IMR-90 (cell line): ENCODE results near the gene OR51B6. TPM values are rescaled to one million over a fixed set of nuclear protein-coding genes. Genes with fewer than 3 reads are reported as not detected.

Source experiments
- ATAC-seq: fragments of 200-7000 bp; cut with Tn5 transposase; 2 replicates; pipeline ENCODE4 v1.9.1; 2020; ENCODE audit warnings: low read depth, mild to moderate bottlenecking, moderate library complexity
- BruUV-seq: library from RNA; stranded (reverse); fragments of 400-500 nt; replicated peaks from 2 replicates; lab custom pipeline; 2021; lab: Mats Ljungman, UMichigan
- CTCF ChIA-PET: fragments of 300-600 bp; formaldehyde crosslinking; extraction: SDS; loops from one replicate; lab custom pipeline; 2021; ENCODE audit warnings: antibody characterized with exemption; lab: Yijun Ruan, JAX
- POLR2A ChIA-PET: fragments of 300-600 bp; sonication (Branson Sonifier 250); formaldehyde crosslinking; loops from one replicate; lab custom pipeline; 2022; ENCODE audit warnings: antibody characterized with exemption; ENCODE audit not compliant: unreplicated experiment; lab: Charles Lee
- DNase-seq: peaks from one replicate; pipeline ENCODE4 v3.0.0; 2013
- H2AFZ ChIP-seq: replicated peaks from 2 replicates; pipeline ENCODE3; 2013; ENCODE audit warnings: low read length, mild to moderate bottlenecking; ENCODE audit not compliant: poor library complexity
- H2AK5ac ChIP-seq: 2 replicates; pipeline ENCODE4 v1.6.1; 2013; ENCODE audit warnings: low read depth, low read length, inconsistent platforms
- H2AK9ac ChIP-seq: replicated peaks from 2 replicates; pipeline ENCODE3; 2013; ENCODE audit warnings: mild to moderate bottlenecking, low read depth, low read length, moderate library complexity; ENCODE audit not compliant: poor library complexity
- H2BK120ac ChIP-seq: 2 replicates; pipeline ENCODE4 v1.6.1; 2013; ENCODE audit warnings: low read depth, low read length, inconsistent platforms
- H2BK15ac ChIP-seq: 3 replicates; pipeline ENCODE4 v1.6.1; 2013; ENCODE audit warnings: low read depth, low read length, inconsistent platforms
- H2BK20ac ChIP-seq: 2 replicates; pipeline ENCODE4 v1.6.1; 2013; ENCODE audit warnings: low read depth, mild to moderate bottlenecking, inconsistent platforms, low read length, moderate library complexity
- H2BK5ac ChIP-seq: 2 replicates; pipeline ENCODE4 v1.6.1; 2013; ENCODE audit warnings: mild to moderate bottlenecking, low read depth, low read length, inconsistent platforms; ENCODE audit not compliant: poor library complexity, severe bottlenecking
- H3K14ac ChIP-seq: replicated peaks from 2 replicates; pipeline ENCODE4 v1.6.1; 2013; ENCODE audit warnings: low read depth, low read length, inconsistent platforms
- H3K18ac ChIP-seq: 2 replicates; pipeline ENCODE4 v1.6.1; 2013; ENCODE audit warnings: low read depth, low read length, control low read depth
- H3K23ac ChIP-seq: 2 replicates; pipeline ENCODE4 v1.6.1; 2013; ENCODE audit warnings: low read depth, low read length, inconsistent platforms
- H3K27ac ChIP-seq: 2 replicates; pipeline ENCODE4 v1.5.1; 2013; ENCODE audit warnings: mild to moderate bottlenecking, control low read depth, low read length; ENCODE audit not compliant: insufficient read depth
- H3K27me3 ChIP-seq: 2 replicates; pipeline ENCODE4 v1.6.1; 2013; ENCODE audit warnings: low read length; ENCODE audit not compliant: control insufficient read depth, insufficient read depth
- H3K36me3 ChIP-seq: 2 replicates; pipeline ENCODE4 v1.6.1; 2013; ENCODE audit warnings: low read length, mixed read lengths; ENCODE audit not compliant: control insufficient read depth, insufficient read depth
- H3K4ac ChIP-seq: 2 replicates; pipeline ENCODE4 v1.6.1; 2013; ENCODE audit warnings: low read depth, low read length, inconsistent platforms
- H3K4me1 ChIP-seq: 2 replicates; pipeline ENCODE4 v1.6.1; 2013; ENCODE audit warnings: low read length, mixed read lengths; ENCODE audit not compliant: control insufficient read depth, insufficient read depth
- H3K4me2 ChIP-seq: 2 replicates; pipeline ENCODE4 v1.6.1; 2013; ENCODE audit warnings: low read depth, mild to moderate bottlenecking, control low read depth, low read length, moderate library complexity
- H3K4me3 ChIP-seq: 2 replicates; pipeline ENCODE4 v1.5.1; 2013; ENCODE audit warnings: low read depth, mild to moderate bottlenecking, control low read depth, low read length, moderate library complexity; ENCODE audit not compliant: insufficient read depth
- H3K56ac ChIP-seq: 2 replicates; pipeline ENCODE4 v1.6.1; 2013; ENCODE audit warnings: low read length, inconsistent platforms; ENCODE audit not compliant: insufficient read depth; ENCODE audit errors: extremely low read depth
- H3K79me1 ChIP-seq, 2 experiments: 2 replicates each; pipeline ENCODE4 v1.6.1; 2013; ENCODE audit warnings: low read length in 2 of 2, inconsistent platforms in 1 of 2, low read depth in 1 of 2
- H3K9ac ChIP-seq: 2 replicates; pipeline ENCODE4 v1.6.1; 2013; ENCODE audit warnings: low read depth, low read length, control low read depth
- H3K9me1 ChIP-seq: 2 replicates; pipeline ENCODE4 v1.6.1; 2013; ENCODE audit warnings: low read length, inconsistent platforms; ENCODE audit not compliant: insufficient read depth
- H3K9me3 ChIP-seq: 2 replicates; pipeline ENCODE4 v1.6.1; 2013; ENCODE audit warnings: low read length; ENCODE audit not compliant: control insufficient read depth, insufficient read depth
- H4K20me1 ChIP-seq: 2 replicates; pipeline ENCODE4 v1.6.1; 2013; ENCODE audit warnings: low read length, inconsistent platforms; ENCODE audit not compliant: insufficient read depth
- H4K5ac ChIP-seq: 2 replicates; pipeline ENCODE4 v1.6.1; 2013; ENCODE audit warnings: mild to moderate bottlenecking, low read depth, low read length, control low read depth
- H4K8ac ChIP-seq, 2 experiments: 2 replicates each; pipeline ENCODE4 v1.6.1; 2013; ENCODE audit warnings: low read depth in 2 of 2, low read length in 2 of 2, control low read depth in 1 of 2, inconsistent platforms in 1 of 2
- H4K91ac ChIP-seq: 2 replicates; pipeline ENCODE4 v1.6.1; 2013; ENCODE audit warnings: low read depth, low read length, inconsistent platforms; ENCODE audit not compliant: insufficient read depth
- BHLHE40 ChIP-seq: fragments of 150-350 bp; IDR thresholded peaks from 2 replicates; pipeline ENCODE4 v1.6.1; 2016; ENCODE audit warnings: mild to moderate bottlenecking, low read depth, low read length
- NFE2L2 ChIP-seq: fragments of 150-350 bp; IDR thresholded peaks from 2 replicates; pipeline ENCODE4 v1.6.1; 2016; ENCODE audit warnings: low read depth, mild to moderate bottlenecking, low read length
- WGBS, 2 experiments: methylation state at CpG; one replicate each; pipeline versions ENCODE4 v1.1.5 to v1.1.7; 2013; ENCODE audit warnings: missing lambda C conversion rate in 2 of 2; ENCODE audit not compliant: insufficient read length in 1 of 2; ENCODE audit errors: extremely low coverage in 2 of 2; 5-methylcytosine and 5-hydroxymethylcytosine counted together
- dilution Hi-C: fragments of 300-500 bp; cut with HindIII; formaldehyde crosslinking; loops from one replicate; pipeline ENCODE4 v1.14.3; 2018; ENCODE audit warnings: low sequenced_read_pairs; ENCODE audit not compliant: unreplicated experiment
- in situ Hi-C: fragments of 300-500 bp; cut with MboI; formaldehyde crosslinking; loops from 3 replicates; pipeline ENCODE4 v1.14.3; 2019; ENCODE audit warnings: low sequenced_read_pairs, inconsistent platforms, mixed read lengths
- intact Hi-C: fragments of 100-400 bp; cut with micrococcal nuclease; formaldehyde crosslinking; loops from 2 replicates; pipeline ENCODE4 v1.10.0; 2022
- polyA plus RNA-seq, 3 experiments: library from polyadenylated mRNA; depleted of rRNA; stranded (reverse); fragments of >200 nt; gene quantifications; 2 replicates each; pipeline ENCODE4 v1.2.3, GENCODE V29; 2012; ENCODE audit warnings: low replicate concordance in 1 of 3
- total RNA-seq: library from RNA; depleted of rRNA; stranded (reverse); fragments of >200 nt; gene quantifications from 2 replicates; pipeline ENCODE4 v1.2.3, GENCODE V29; 2012

The OR51B6 gene
- total and polyA plus RNA-seq, 2 of the 4 experiments (the other 2 are of a cell fraction): not detected

- DNase-seq (no peak), ATAC-seq (no peak)
- H3K9me3 ChIP-seq: no peaks in the 10 kb centered on the region
- H4K8ac ChIP-seq: peak overlapping the region; percentile 74 to 97
- CTCF ChIA-PET: interaction anchor here (0.6 to 1.5 kb wide), 4 partner anchors 18 to 167 kb away, joined by 3 to 5 read pairs (median 3); no protein-coding TSS in a partner anchor
- POLR2A ChIA-PET: interaction anchor here (0.6 to 1.3 kb wide), 8 partner anchors 15 to 420 kb away, joined by 3 to 6 read pairs (median 4); partner anchors contain the start of genes OR51B5 and OR52N5
- WGBS, 2 experiments: no CpG with 5 or more reads among the region's 1 CpG
- peak overlapping the region; percentile 100 for H3K18ac ChIP-seq
- H3K4ac ChIP-seq: peak overlapping the region; percentile 96
- peak overlapping the region; percentile 98 for H4K5ac ChIP-seq
- H3K9ac ChIP-seq: peak overlapping the region; percentile 4; the same call in 1 of the 2 replicates
- no TSS peak for BruUV-seq
- peaks cover 22% of the 10 kb centered on the region for H3K4me1 ChIP-seq
- H4K91ac ChIP-seq: peak overlapping the region; percentile 97
- H2AK9ac ChIP-seq: no peak overlapping the region
- no peak overlapping the region for H2AFZ ChIP-seq
- peak overlapping the region; percentile 94 for H3K27ac ChIP-seq
- H2AK5ac ChIP-seq: peak overlapping the region; percentile 87
- peak overlapping the region; percentile 99 for H2BK20ac ChIP-seq
- intact Hi-C loops: loop anchor here (1.0 to 10.0 kb wide), 2 partner anchors 20 to 321 kb away; partner anchors contain the start of genes OR51B5, TRIM22 and TRIM5
- in situ Hi-C loops: loop anchor here (10.0 kb wide), 1 partner anchor 79 kb away; no protein-coding TSS in a partner anchor
- H3K56ac ChIP-seq: peak overlapping the region; percentile 92
- H3K23ac ChIP-seq: peak overlapping the region; percentile 95
- H3K9me1 ChIP-seq: peaks cover 15% of the 10 kb centered on the region
- H2BK5ac ChIP-seq: peak overlapping the region; percentile 98
- TF ChIP-seq NFE2L2: peak; percentile 61; the same call in 1 of the 2 replicates
- no peak for TF ChIP-seq BHLHE40
- dilution Hi-C loops: no loop called here
- H3K36me3 ChIP-seq: no peaks in the 10 kb centered on the region
- H4K20me1 ChIP-seq: no peaks in the 10 kb centered on the region
- H3K27me3 ChIP-seq: no peaks in the 10 kb centered on the region
- no peak overlapping the region for H3K4me3 ChIP-seq
- H3K4me2 ChIP-seq: no peak overlapping the region
- H3K79me1 ChIP-seq: peaks cover 0 to 15% of the 10 kb centered on the region in 2 experiments; a peak in 2 of 4 replicates
- peak overlapping the region; percentile 94; the same call in 2 of the 3 replicates for H2BK15ac ChIP-seq
- peak overlapping the region; percentile 100 for H2BK120ac ChIP-seq
- peak overlapping the region; percentile 99 for H3K14ac ChIP-seq
Measured at GRCh38 chr11:5363679-5364078, 12.4 kb downstream of the OR51B6 start.
